Loucy (cell line): ENCODE data around the gene EDN3.

Experiments used
- H2AFZ ChIP-seq: fragments of 200-600 bp; sonication (generic); 2 replicates; pipeline ENCODE4 v1.6.0; 2016; ENCODE audit warnings: antibody characterized with exemption, mild to moderate bottlenecking, low read length, moderate library complexity
- H3F3A ChIP-seq: fragments of 200-600 bp; 2 replicates; pipeline ENCODE4 v1.6.0; 2016; ENCODE audit warnings: antibody characterized with exemption, low read depth, mild to moderate bottlenecking
- H3K27me3 ChIP-seq: fragments of 200-600 bp; sonication (generic); 2 replicates; pipeline ENCODE4 v1.6.1; 2014; ENCODE audit warnings: low read length, mild to moderate bottlenecking; ENCODE audit not compliant: insufficient read depth, poor library complexity, severe bottlenecking
- H3K36me3 ChIP-seq: fragments of 200-600 bp; sonication (generic); 2 replicates; pipeline ENCODE4 v1.6.1; 2016; ENCODE audit warnings: low read length; ENCODE audit not compliant: insufficient read depth
- H3K4me1 ChIP-seq: fragments of 200-600 bp; sonication (generic); 2 replicates; pipeline ENCODE4 v1.5.1; 2014; ENCODE audit warnings: low read length, mild to moderate bottlenecking; ENCODE audit not compliant: insufficient read depth, poor library complexity, severe bottlenecking
- H3K4me2 ChIP-seq: fragments of 200-600 bp; sonication (generic); 2 replicates; pipeline ENCODE4 v1.6.0; 2014; ENCODE audit warnings: antibody characterized with exemption, low read length, low read depth, mild to moderate bottlenecking; ENCODE audit not compliant: poor library complexity, severe bottlenecking
- H3K4me3 ChIP-seq: fragments of 200-600 bp; sonication (generic); 2 replicates; pipeline ENCODE4 v1.5.1; 2014; ENCODE audit warnings: low read length, mild to moderate bottlenecking, mixed read lengths; ENCODE audit not compliant: poor library complexity, severe bottlenecking
- H3K79me2 ChIP-seq: fragments of 200-600 bp; sonication (generic); 2 replicates; pipeline ENCODE4 v1.6.1; 2014; ENCODE audit warnings: low read length; ENCODE audit not compliant: insufficient read depth
- H3K9ac ChIP-seq: fragments of 200-600 bp; sonication (generic); 2 replicates; pipeline ENCODE4 v1.6.0; 2014; ENCODE audit warnings: mild to moderate bottlenecking, low read depth, low read length, moderate library complexity; ENCODE audit not compliant: poor library complexity, severe bottlenecking
- H3K9me2 ChIP-seq: fragments of 200-600 bp; sonication (generic); replicated peaks from 2 replicates; pipeline ENCODE4 v1.6.1; 2016; ENCODE audit warnings: low read depth, low read length, mixed read lengths
- H3K9me3 ChIP-seq: fragments of 200-600 bp; sonication (generic); 2 replicates; pipeline ENCODE4 v1.6.1; 2014; ENCODE audit warnings: mild to moderate bottlenecking, antibody characterized with exemption, low read length, low read depth; ENCODE audit not compliant: insufficient read depth
- H4K20me1 ChIP-seq: fragments of 200-600 bp; sonication (generic); 2 replicates; pipeline ENCODE4 v1.6.0; 2014; ENCODE audit warnings: antibody characterized with exemption, low read length, mild to moderate bottlenecking; ENCODE audit not compliant: insufficient read depth, poor library complexity, severe bottlenecking
- CTCF ChIP-seq: fragments of 200-600 bp; sonication (generic); conservative IDR thresholded peaks from 2 replicates; pipeline ENCODE4 v1.5.1; 2014; ENCODE audit warnings: mild to moderate bottlenecking, antibody characterized with exemption, low read length
- EZH2phosphoT487 ChIP-seq: fragments of 200-600 bp; IDR thresholded peaks from 2 replicates; pipeline ENCODE4 v1.6.1; 2018; ENCODE audit warnings: antibody characterized with exemption, mild to moderate bottlenecking, moderate library complexity, borderline replicate concordance

The EDN3 gene

GRCh38 chr20:59295531-59295930 is 4.9 kb upstream of the EDN3 start:
- Histone ChIP-seq H3K4me2 (no peak overlapping the region), H3F3A (no peaks in the 10 kb centered on the region), H2AFZ (no peak overlapping the region), H3K27me3 (no peaks in the 10 kb centered on the region), H3K79me2 (no peaks in the 10 kb centered on the region), H3K4me1 (no peaks in the 10 kb centered on the region), H4K20me1 (no peaks in the 10 kb centered on the region), H3K4me3 (no peak overlapping the region), H3K9ac (no peak overlapping the region), H3K36me3 (no peaks in the 10 kb centered on the region), H3K9me3 (no peaks in the 10 kb centered on the region), H3K9me2 (no peaks in the 10 kb centered on the region)
- no peak for TF ChIP-seq EZH2phosphoT487
- no peak for TF ChIP-seq CTCF

- H3F3A ChIP-seq: no peaks in the 10 kb centered on the region
- H4K20me1 ChIP-seq: no peaks in the 10 kb centered on the region
- no peak overlapping the region for H2AFZ ChIP-seq
- TF ChIP-seq CTCF (no peak), EZH2phosphoT487 (no peak)
- no peaks in the 10 kb centered on the region for H3K9me2 ChIP-seq
- no peaks in the 10 kb centered on the region for H3K36me3 ChIP-seq
- no peaks in the 10 kb centered on the region for H3K27me3 ChIP-seq
- no peak overlapping the region for H3K4me3 ChIP-seq
- no peaks in the 10 kb centered on the region for H3K79me2 ChIP-seq
- no peaks in the 10 kb centered on the region for H3K4me1 ChIP-seq
- no peak overlapping the region for H3K4me2 ChIP-seq
- H3K9ac ChIP-seq: no peak overlapping the region
- no peaks in the 10 kb centered on the region for H3K9me3 ChIP-seq
These were observed 2.7 kb upstream of the EDN3 start for GRCh38 chr20:59297686-59298085.

GRCh38 chr20:59299945-59300332 is 472 bp upstream of the EDN3 start:
- H4K20me1 ChIP-seq: no peaks in the 10 kb centered on the region
- no peaks in the 10 kb centered on the region for H3K9me2 ChIP-seq
- H3K27me3 ChIP-seq: no peaks in the 10 kb centered on the region
- H2AFZ ChIP-seq: no peak overlapping the region
- no peak overlapping the region for H3K4me3 ChIP-seq
- H3F3A ChIP-seq: no peaks in the 10 kb centered on the region
- TF ChIP-seq EZH2phosphoT487 (no peak), CTCF (no peak)
- H3K9me3 ChIP-seq: no peaks in the 10 kb centered on the region
- H3K79me2 ChIP-seq: no peaks in the 10 kb centered on the region
- no peak overlapping the region for H3K4me2 ChIP-seq
- H3K36me3 ChIP-seq: no peaks in the 10 kb centered on the region
- no peak overlapping the region for H3K9ac ChIP-seq
- H3K4me1 ChIP-seq: no peaks in the 10 kb centered on the region
